ENCODE data around the gene MAML3. TPM values are rescaled to one million over a fixed set of nuclear protein-coding genes. Genes with fewer than 3 reads are reported as not detected.
"Not testable (repeated sequence)": the region's sequence is repeated elsewhere in the genome, so short reads cannot be mapped to it uniquely, and the experiment has no call there.

Gene MAML3
- total RNA-seq, 4 donors from 2014 or later, result 21.2 to 28.4 (median 22.1) TPM

DNA sequence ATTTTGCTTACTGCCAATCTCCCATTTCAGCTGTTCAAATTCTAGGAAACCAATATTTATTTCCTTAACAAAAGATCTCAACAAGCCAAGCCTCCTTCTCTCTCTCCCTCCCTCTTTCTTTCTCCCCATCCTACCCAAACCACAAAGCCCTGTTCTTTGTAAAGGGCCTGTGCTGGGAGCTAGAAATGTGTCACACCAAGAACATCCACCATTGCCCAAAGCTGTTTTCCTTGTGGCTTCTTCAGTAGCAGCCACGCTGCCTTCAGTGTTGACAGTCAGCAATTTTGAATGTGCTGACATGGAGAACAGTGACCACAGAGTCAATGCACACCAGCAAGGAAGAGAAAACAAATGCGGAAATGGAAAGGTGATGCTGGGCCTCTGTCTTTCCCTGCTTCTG lies 203.0 kb downstream of the MAML3 start:
- intact Hi-C loops (cut with DNase I; ENCODE audit: low total_unique reads), result no loop called here
- no peak overlapping the region for H3K4me3 ChIP-seq (ENCODE audit: low read depth, poor library complexity, severe bottlenecking)
- no peak for TF ChIP-seq POLR2A (IDR thresholded peaks at IDR 0.05)
- 74 to 79% methylated on average over 2 of the region's 2 CpGs for WGBS, 2 donors
- no peak for DNase-seq (ENCODE audit: low spot score in 2 of 2)

DNA sequence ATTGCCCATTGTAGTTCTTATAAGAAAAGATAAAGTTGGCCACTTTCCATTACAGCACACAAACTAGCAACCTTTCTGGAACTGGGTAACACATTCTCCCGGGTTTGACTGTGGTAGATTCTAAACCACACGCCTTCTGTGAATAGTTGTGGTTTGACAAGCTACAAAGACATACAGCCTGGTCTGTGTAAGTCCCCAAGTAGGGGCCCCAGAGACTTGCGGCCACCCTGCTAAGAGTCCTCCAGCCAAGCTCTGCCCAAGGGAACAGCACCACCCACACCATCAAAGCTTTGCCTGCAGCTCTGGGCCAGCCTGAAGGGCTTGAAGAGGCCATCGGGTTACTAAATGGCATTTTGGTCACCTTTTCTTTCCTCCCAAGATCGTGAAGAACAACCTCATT lies 203.4 kb downstream of the MAML3 start:
- no peak overlapping the region for H3K4me3 ChIP-seq (ENCODE audit: low read depth, poor library complexity, severe bottlenecking)
- TF ChIP-seq CTCF (IDR thresholded peaks at IDR 0.05) (no peak), POLR2A (IDR thresholded peaks at IDR 0.05) (no peak)
- no peak for DNase-seq (ENCODE audit: low spot score in 2 of 2)
- intact Hi-C loops (cut with DNase I; ENCODE audit: low total_unique reads), result no loop called here
- 56 to 73% methylated on average over 5 of the region's 5 CpGs for WGBS, 2 donors

DNA sequence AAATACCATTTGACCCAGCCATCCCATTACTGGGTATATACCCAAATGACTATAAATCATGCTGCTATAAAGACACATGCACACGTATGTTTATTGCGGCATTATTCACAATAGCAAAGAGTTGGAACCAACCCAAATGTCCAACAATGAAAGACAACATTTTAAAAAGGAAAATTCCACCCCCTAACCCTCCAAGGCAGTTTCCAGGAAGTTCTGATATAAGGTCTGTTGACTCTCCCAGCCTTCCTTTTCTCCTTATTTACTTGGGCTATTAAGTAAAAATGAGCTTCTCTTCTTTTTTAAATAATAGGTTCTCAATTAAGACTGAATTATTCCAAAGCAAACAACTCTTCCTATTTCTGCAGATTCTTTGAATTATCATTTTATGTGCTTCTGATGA lies 209.1 kb downstream of the MAML3 start:
- 70 to 85% methylated on average over 2 of the region's 2 CpGs for WGBS, 2 donors
- DNase-seq (ENCODE audit: low spot score in 2 of 2); intact Hi-C loops (cut with DNase I; ENCODE audit: low total_unique reads); H3K4me3 ChIP-seq (ENCODE audit: low read depth, poor library complexity, severe bottlenecking): not testable (repeated sequence)

DNA sequence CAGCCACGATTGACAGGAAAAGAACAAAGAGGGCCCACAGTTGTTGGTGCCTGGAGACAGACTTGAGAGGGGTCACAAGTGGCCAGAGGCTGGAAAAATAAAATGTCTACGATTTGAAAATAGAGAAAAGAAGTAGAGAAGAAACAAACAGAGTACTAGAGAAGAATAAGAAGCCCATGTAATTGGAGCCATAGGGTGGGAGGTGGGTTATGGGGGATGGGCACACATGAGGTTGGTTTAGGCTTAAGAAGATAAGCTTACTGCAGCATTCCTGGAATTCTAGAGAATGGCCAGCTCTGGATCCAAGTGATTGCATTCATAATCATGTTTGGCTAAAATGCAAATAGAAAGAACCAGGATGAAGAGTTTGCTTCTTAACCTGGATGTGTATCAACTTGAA lies 210.7 kb downstream of the MAML3 start:
- H3K4me3 ChIP-seq (ENCODE audit: low read depth, poor library complexity, severe bottlenecking), result no peak overlapping the region
- WGBS, 2 donors, result 59 to 61% methylated on average over 2 of the region's 2 CpGs
- intact Hi-C loops (cut with DNase I; ENCODE audit: low total_unique reads), result no loop called here
- TF ChIP-seq POLR2A (IDR thresholded peaks at IDR 0.05) (no peak), CTCF (IDR thresholded peaks at IDR 0.05) (no peak)
- DNase-seq (ENCODE audit: low spot score in 2 of 2), result no peak

- TF ChIP-seq CTCF (IDR thresholded peaks at IDR 0.05), result no peak
- TF ChIP-seq POLR2A (IDR thresholded peaks at IDR 0.05), result no peak
- H3K4me3 ChIP-seq (ENCODE audit: low read depth, poor library complexity, severe bottlenecking), result no peak overlapping the region
- no peak for DNase-seq (ENCODE audit: low spot score in 2 of 2)
- WGBS, 2 donors, result 85 to 90% methylated on average over 3 of the region's 3 CpGs
- intact Hi-C loops (cut with DNase I; ENCODE audit: low total_unique reads), result no loop called here
Observed at GRCh38 chr4:139942241-139942640, 211.7 kb downstream of the MAML3 start.

GRCh38 chr4:139940600-139940999 lies 213.4 kb downstream of the MAML3 start:
- H3K4me3 ChIP-seq (ENCODE audit: low read depth, poor library complexity, severe bottlenecking), result no peak overlapping the region
- TF ChIP-seq POLR2A (IDR thresholded peaks at IDR 0.05) (no peak), CTCF (IDR thresholded peaks at IDR 0.05) (no peak)
- WGBS, 2 donors, result 87 to 93% methylated on average over 2 of the region's 2 CpGs
- DNase-seq (ENCODE audit: low spot score in 2 of 2), result no peak
- intact Hi-C loops (cut with DNase I; ENCODE audit: low total_unique reads), result no loop called here

DNA sequence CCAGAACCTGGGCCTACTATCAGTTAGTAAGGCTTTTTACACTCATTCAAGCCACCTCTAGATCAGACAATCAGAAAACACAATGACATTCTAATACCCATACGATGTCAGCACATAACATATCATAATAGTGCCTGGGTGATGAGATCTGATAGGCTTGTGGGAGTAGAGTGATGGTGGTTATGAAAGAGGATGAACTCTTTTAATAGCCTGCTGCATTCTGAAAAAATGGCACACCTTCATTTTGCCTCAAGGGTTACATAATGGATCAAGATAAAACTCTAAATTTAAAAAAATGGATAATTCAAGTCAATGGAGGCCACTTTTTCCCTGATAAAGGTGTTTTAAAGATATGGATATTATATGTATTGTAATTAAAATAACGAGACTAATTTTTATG lies 215.6 kb downstream of the MAML3 start:
- WGBS, 2 donors, result 77 to 88% methylated on average over 2 of the region's 2 CpGs
- no peak for DNase-seq (ENCODE audit: low spot score in 2 of 2)
- H3K4me3 ChIP-seq (ENCODE audit: low read depth, poor library complexity, severe bottlenecking), result no peak overlapping the region
- intact Hi-C loops (cut with DNase I; ENCODE audit: low total_unique reads), result no loop called here
- no peak for TF ChIP-seq POLR2A (IDR thresholded peaks at IDR 0.05)
- no peak for TF ChIP-seq CTCF (IDR thresholded peaks at IDR 0.05)

Data from lower leg skin (tissue), 4 donors.